SK-N-MC (cell line): ENCODE data around the gene ADRB1.

Experiments used
- EZH2 ChIP-seq: fragments of 200-600 bp; sonication (generic); IDR thresholded peaks from one replicate; pipeline ENCODE4 v1.6.1; 2017; ENCODE audit warnings: antibody characterized with exemption
- FOXP2 ChIP-seq: optimal IDR thresholded peaks from 2 replicates; pipeline ENCODE3; 2011; ENCODE audit warnings: mild to moderate bottlenecking, moderate library complexity; ENCODE audit not compliant: insufficient read depth; ENCODE audit errors: extremely low read length, control extremely low read depth

GRCh38 chr10:114024876-114025610 is 18.6 kb upstream of the ADRB1 start:
- TF ChIP-seq FOXP2 (no peak), EZH2 (no peak)
